ENCODE data around the gene CDC26.

CDC26 gene

DNA sequence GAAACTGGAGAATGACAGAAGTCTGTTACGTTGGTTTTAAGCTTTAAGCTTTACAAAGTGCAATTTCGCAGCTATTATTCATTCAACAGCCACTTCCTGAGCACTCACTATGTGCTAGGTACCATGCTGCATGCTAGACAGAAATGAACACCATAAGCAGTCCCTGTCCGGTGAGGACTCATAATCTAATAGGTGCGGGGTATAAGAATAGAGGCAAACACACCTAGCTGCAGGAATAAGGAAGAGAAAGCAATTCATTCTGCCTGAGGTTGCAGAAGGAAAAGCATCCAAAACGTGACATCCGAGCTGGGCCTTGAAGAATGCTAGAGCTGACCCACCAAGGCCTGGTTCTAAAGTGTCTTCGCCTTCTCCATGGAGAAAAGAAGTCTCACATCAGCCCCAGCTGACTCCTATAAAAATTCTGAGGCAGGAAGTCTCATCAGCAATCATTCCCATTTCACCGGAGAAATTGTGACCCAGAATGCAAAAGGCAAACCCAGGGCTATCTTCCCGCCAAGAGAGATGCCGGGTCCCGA lies 54.8 kb downstream of the CDC26 start:
- Histone ChIP-seq H3K27me3 (ENCODE audit: insufficient read depth, poor library complexity, severe bottlenecking) (no peaks in the 10 kb centered on the region), H3K4me1 (ENCODE audit: insufficient read depth, poor library complexity, severe bottlenecking) (peaks cover 4% of the 10 kb centered on the region), H3K4me3 (ENCODE audit: severe bottlenecking) (peak overlapping the region; percentile 55), H3K9me3 (ENCODE audit: severe bottlenecking) (no peaks in the 10 kb centered on the region), H3K36me3 (ENCODE audit: low read depth) (peaks cover 29% of the 10 kb centered on the region), H3K27ac (ENCODE audit: poor library complexity, severe bottlenecking) (peak overlapping the region; percentile 66)
- DNase-seq (ENCODE audit: low spot score) (no peak), ATAC-seq (ENCODE audit: low read depth) (no peak)
- TF ChIP-seq, protein P1, sequence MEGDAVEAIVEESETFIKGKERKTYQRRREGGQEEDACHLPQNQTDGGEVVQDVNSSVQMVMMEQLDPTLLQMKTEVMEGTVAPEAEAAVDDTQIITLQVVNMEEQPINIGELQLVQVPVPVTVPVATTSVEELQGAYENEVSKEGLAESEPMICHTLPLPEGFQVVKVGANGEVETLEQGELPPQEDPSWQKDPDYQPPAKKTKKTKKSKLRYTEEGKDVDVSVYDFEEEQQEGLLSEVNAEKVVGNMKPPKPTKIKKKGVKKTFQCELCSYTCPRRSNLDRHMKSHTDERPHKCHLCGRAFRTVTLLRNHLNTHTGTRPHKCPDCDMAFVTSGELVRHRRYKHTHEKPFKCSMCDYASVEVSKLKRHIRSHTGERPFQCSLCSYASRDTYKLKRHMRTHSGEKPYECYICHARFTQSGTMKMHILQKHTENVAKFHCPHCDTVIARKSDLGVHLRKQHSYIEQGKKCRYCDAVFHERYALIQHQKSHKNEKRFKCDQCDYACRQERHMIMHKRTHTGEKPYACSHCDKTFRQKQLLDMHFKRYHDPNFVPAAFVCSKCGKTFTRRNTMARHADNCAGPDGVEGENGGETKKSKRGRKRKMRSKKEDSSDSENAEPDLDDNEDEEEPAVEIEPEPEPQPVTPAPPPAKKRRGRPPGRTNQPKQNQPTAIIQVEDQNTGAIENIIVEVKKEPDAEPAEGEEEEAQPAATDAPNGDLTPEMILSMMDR (IDR thresholded peaks at IDR 0.05; ENCODE audit: poor library complexity, severe bottlenecking), result no peak

DNA sequence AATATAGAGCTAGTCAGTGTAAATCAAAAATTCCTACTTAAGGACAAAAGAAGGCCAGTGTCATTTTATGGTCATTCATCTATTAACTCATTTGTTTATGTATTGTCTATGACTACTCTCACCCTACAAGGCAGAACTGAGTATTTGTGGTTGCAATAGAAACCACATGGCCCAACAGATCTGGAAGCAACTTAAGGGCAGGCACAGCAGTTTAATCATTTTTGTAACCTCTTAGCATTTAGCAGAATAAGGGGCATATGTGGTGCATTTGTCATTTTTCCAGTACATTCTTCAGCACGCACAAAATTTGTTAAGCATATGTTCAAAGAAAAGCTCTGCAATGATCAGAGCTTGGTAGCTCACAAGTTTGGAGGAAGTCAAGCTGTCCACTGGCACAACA lies 55.4 kb downstream of the CDC26 start:
- peaks cover 7% of the 10 kb centered on the region for H3K4me1 ChIP-seq (ENCODE audit: insufficient read depth, poor library complexity, severe bottlenecking)
- no peak for DNase-seq (ENCODE audit: low spot score)
- H3K4me3 ChIP-seq (ENCODE audit: severe bottlenecking), result peak overlapping the region; percentile 55
- H3K36me3 ChIP-seq (ENCODE audit: low read depth), result peaks cover 27% of the 10 kb centered on the region
- H3K27ac ChIP-seq (ENCODE audit: poor library complexity, severe bottlenecking), result no peak overlapping the region
- H3K27me3 ChIP-seq (ENCODE audit: insufficient read depth, poor library complexity, severe bottlenecking), result no peaks in the 10 kb centered on the region
- H3K9me3 ChIP-seq (ENCODE audit: severe bottlenecking), result no peaks in the 10 kb centered on the region
- TF ChIP-seq, protein P1 (IDR thresholded peaks at IDR 0.05; ENCODE audit: poor library complexity, severe bottlenecking), result no peak
- ATAC-seq (ENCODE audit: low read depth), result no peak

- Histone ChIP-seq H3K4me1 (ENCODE audit: insufficient read depth, poor library complexity, severe bottlenecking) (peaks cover 8% of the 10 kb centered on the region), H3K4me3 (ENCODE audit: severe bottlenecking) (no peak overlapping the region), H3K9me3 (ENCODE audit: severe bottlenecking) (no peaks in the 10 kb centered on the region)
These were observed 56.0 kb downstream of the CDC26 start for GRCh38 chr9:113219186-113219936.

More at GRCh38 chr9:113219186-113219936, 56.0 kb downstream of the CDC26 start:
- no peaks in the 10 kb centered on the region for H3K27me3 ChIP-seq (ENCODE audit: insufficient read depth, poor library complexity, severe bottlenecking)
- TF ChIP-seq, protein P1 (IDR thresholded peaks at IDR 0.05; ENCODE audit: poor library complexity, severe bottlenecking), result no peak
- H3K27ac ChIP-seq (ENCODE audit: poor library complexity, severe bottlenecking), result no peak overlapping the region
- DNase-seq (ENCODE audit: low spot score) (no peak), ATAC-seq (ENCODE audit: low read depth) (no peak)
- H3K36me3 ChIP-seq (ENCODE audit: low read depth), result peaks cover 22% of the 10 kb centered on the region
